ENCODE results near the gene FAM163A. TPM values are rescaled to one million over a fixed set of nuclear protein-coding genes. Genes with fewer than 3 reads are reported as not detected.

The FAM163A gene
- total RNA-seq, 1 experiment from 2014 or later: not detected

- Histone ChIP-seq H3K27me3 (replicated peaks; ENCODE audit: control insufficient read depth, insufficient read depth, low read length) (no peaks in the 10 kb centered on the region; the same call in 1 of the 2 replicates), H3K4me1 (no peaks in the 10 kb centered on the region), H3K9me3 (no peaks in the 10 kb centered on the region), H3K4me3 (ENCODE audit: low read depth, low read length) (no peak overlapping the region), H3K36me3 (ENCODE audit: control insufficient read depth, insufficient read depth, low read length) (no peaks in the 10 kb centered on the region)
- no peak overlapping the region for H3K27ac Mint-ChIP-seq (ENCODE audit: unreplicated experiment)
- no peak for TF ChIP-seq CTCF (IDR thresholded peaks at IDR 0.05; ENCODE audit: insufficient read depth in 1 of 2, low read depth in 1 of 2, low read length in 1 of 2, severe bottlenecking in 1 of 2, unreplicated experiment in 1 of 2)
- POLR2A ChIA-PET: no interaction called here
- no peaks in the 10 kb centered on the region for H3K9me3 Mint-ChIP-seq (ENCODE audit: unreplicated experiment)
- DNase-seq: no peak
- no peak overlapping the region for H3K4me3 Mint-ChIP-seq (ENCODE audit: unreplicated experiment)
- no TSS peak for BruUV-seq (replicated peaks)
- intact Hi-C loops (cut with micrococcal nuclease; ENCODE audit: unreplicated experiment): no loop called here
- no peaks in the 10 kb centered on the region for H3K4me1 Mint-ChIP-seq (ENCODE audit: low read depth, unreplicated experiment)
- no peaks in the 10 kb centered on the region for H3K36me3 Mint-ChIP-seq (ENCODE audit: insufficient read depth, unreplicated experiment)
- H3K27me3 Mint-ChIP-seq (ENCODE audit: insufficient read depth, unreplicated experiment): peaks cover 9% of the 10 kb centered on the region
- CTCF ChIA-PET: interaction anchor here (0.6 kb wide), 1 partner anchor 83 kb away, joined by 9 read pairs; no protein-coding TSS in a partner anchor
Observed at GRCh38 chr1:179760521-179760920, 17.4 kb downstream of the FAM163A start.

GRCh38 chr1:179761296-179761695 is 18.2 kb downstream of the FAM163A start:
- BruUV-seq (replicated peaks): no TSS peak
- intact Hi-C loops (cut with micrococcal nuclease; ENCODE audit: unreplicated experiment): no loop called here
- H3K9me3 Mint-ChIP-seq (ENCODE audit: unreplicated experiment): no peaks in the 10 kb centered on the region
- no peaks in the 10 kb centered on the region for H3K9me3 ChIP-seq
- peaks cover 9% of the 10 kb centered on the region for H3K27me3 Mint-ChIP-seq (ENCODE audit: insufficient read depth, unreplicated experiment)
- ChIA-PET POLR2A (no interaction called here), CTCF (interaction anchor here (0.5 kb wide), 1 partner anchor 372 kb away, joined by 4 read pairs; no protein-coding TSS in a partner anchor)
- no peak overlapping the region for H3K4me3 ChIP-seq (ENCODE audit: low read depth, low read length)
- H3K4me1 Mint-ChIP-seq (ENCODE audit: low read depth, unreplicated experiment): no peaks in the 10 kb centered on the region
- DNase-seq: no peak
- no peaks in the 10 kb centered on the region; the same call in 1 of the 2 replicates for H3K27me3 ChIP-seq (replicated peaks; ENCODE audit: control insufficient read depth, insufficient read depth, low read length)
- no peak for TF ChIP-seq CTCF (IDR thresholded peaks at IDR 0.05; ENCODE audit: insufficient read depth in 1 of 2, low read depth in 1 of 2, low read length in 1 of 2, severe bottlenecking in 1 of 2, unreplicated experiment in 1 of 2)
- H3K36me3 Mint-ChIP-seq (ENCODE audit: insufficient read depth, unreplicated experiment): no peaks in the 10 kb centered on the region
- no peaks in the 10 kb centered on the region for H3K36me3 ChIP-seq (ENCODE audit: control insufficient read depth, insufficient read depth, low read length)
- no peak overlapping the region for H3K4me3 Mint-ChIP-seq (ENCODE audit: unreplicated experiment)
- H3K4me1 ChIP-seq: no peaks in the 10 kb centered on the region
- no peak overlapping the region for H3K27ac Mint-ChIP-seq (ENCODE audit: unreplicated experiment)

- intact Hi-C loops (cut with micrococcal nuclease; ENCODE audit: unreplicated experiment): no loop called here
- POLR2A ChIA-PET: no interaction called here
- H3K4me3 ChIP-seq (ENCODE audit: low read depth, low read length): no peak overlapping the region
- no peak overlapping the region for H3K27ac Mint-ChIP-seq (ENCODE audit: unreplicated experiment)
- no peaks in the 10 kb centered on the region for H3K4me1 ChIP-seq
- CTCF ChIA-PET: interaction anchor here (0.6 to 1.1 kb wide), 2 partner anchors 53 to 425 kb away, joined by 3 read pairs; no protein-coding TSS in a partner anchor
- no TSS peak for BruUV-seq (replicated peaks)
- no peaks in the 10 kb centered on the region for H3K9me3 ChIP-seq
- H3K9me3 Mint-ChIP-seq (ENCODE audit: unreplicated experiment): no peaks in the 10 kb centered on the region
- no peak for DNase-seq
- H3K4me3 Mint-ChIP-seq (ENCODE audit: unreplicated experiment): no peak overlapping the region
- no peaks in the 10 kb centered on the region for H3K4me1 Mint-ChIP-seq (ENCODE audit: low read depth, unreplicated experiment)
- H3K36me3 Mint-ChIP-seq (ENCODE audit: insufficient read depth, unreplicated experiment): no peaks in the 10 kb centered on the region
- TF ChIP-seq CTCF (IDR thresholded peaks at IDR 0.05; ENCODE audit: insufficient read depth in 1 of 2, low read depth in 1 of 2, low read length in 1 of 2, severe bottlenecking in 1 of 2, unreplicated experiment in 1 of 2): no peak
- peaks cover 9% of the 10 kb centered on the region for H3K27me3 Mint-ChIP-seq (ENCODE audit: insufficient read depth, unreplicated experiment)
- no peaks in the 10 kb centered on the region; the same call in 1 of the 2 replicates for H3K27me3 ChIP-seq (replicated peaks; ENCODE audit: control insufficient read depth, insufficient read depth, low read length)
- no peaks in the 10 kb centered on the region for H3K36me3 ChIP-seq (ENCODE audit: control insufficient read depth, insufficient read depth, low read length)
Observed at GRCh38 chr1:179761846-179762640, 19.0 kb downstream of the FAM163A start.
